Activated CD8-positive, alpha-beta T cell treated with anti-CD3 and anti-CD28 coated beads, Interleukin-2, amount 10 ng/mL, durations not matched to agents 7 days and 5 days (primary cell): ENCODE measurements around the gene AMTN. TPM values are rescaled to one million over a fixed set of nuclear protein-coding genes. Genes with fewer than 3 reads are reported as not detected.

Source experiments
- ATAC-seq: fragments of 150-1000 bp; cut with Tn5 transposase; one replicate; pipeline ENCODE4 v1.10.0; 2021; ENCODE audit warnings: moderate library complexity
- CTCF ChIA-PET: fragments of 350-600 bp; sonication (Branson Sonifier 250); formaldehyde crosslinking; loops from one replicate; lab custom pipeline; 2021; ENCODE audit warnings: antibody characterized with exemption; lab: Charles Lee
- POLR2A ChIA-PET: fragments of 350-600 bp; sonication (Branson Sonifier 250); formaldehyde crosslinking; loops from one replicate; lab custom pipeline; 2021; ENCODE audit warnings: antibody characterized with exemption; lab: Charles Lee
- DNase-seq: peaks from one replicate; pipeline ENCODE4 v3.0.0-alpha.2; 2020
- H3K27ac Mint-ChIP-seq: one replicate; pipeline ENCODE4 v1.8.0; 2021; ENCODE audit warnings: mild to moderate bottlenecking, mixed read lengths
- H3K27me3 Mint-ChIP-seq: one replicate; pipeline ENCODE4 v1.8.0; 2021; ENCODE audit warnings: low read depth, mixed read lengths
- H3K36me3 Mint-ChIP-seq: one replicate; pipeline ENCODE4 v1.8.0; 2021; ENCODE audit warnings: low read depth, mixed read lengths
- H3K4me1 Mint-ChIP-seq: one replicate; pipeline ENCODE4 v1.8.0; 2021; ENCODE audit warnings: low read depth, mixed read lengths
- H3K4me3 Mint-ChIP-seq: one replicate; pipeline ENCODE4 v1.8.0; 2021; ENCODE audit warnings: mild to moderate bottlenecking, mixed read lengths
- H3K9me3 Mint-ChIP-seq: one replicate; pipeline ENCODE4 v1.8.0; 2022; ENCODE audit warnings: mixed read lengths; ENCODE audit not compliant: insufficient read depth
- total RNA-seq, 2 experiments: library from RNA; stranded (reverse); gene quantifications; one replicate each; pipeline ENCODE4 v1.2.3, GENCODE V29; 2021

Gene AMTN
- total RNA-seq, 2 experiments from 2014 or later = not detected

GRCh38 chr4:70570796-70571195 lies 52.4 kb downstream of the AMTN start:
- Mint-ChIP-seq H3K36me3 (no peaks in the 10 kb centered on the region), H3K9me3 (no peaks in the 10 kb centered on the region), H3K4me3 (no peak overlapping the region), H3K4me1 (no peaks in the 10 kb centered on the region), H3K27me3 (peaks cover 7% of the 10 kb centered on the region), H3K27ac (no peak overlapping the region)
- no peak for ATAC-seq
- no peak for DNase-seq
- CTCF ChIA-PET = no interaction called here
- POLR2A ChIA-PET = no interaction called here

GRCh38 chr4:70571772-70572171 lies 53.4 kb downstream of the AMTN start:
- H3K9me3 Mint-ChIP-seq = no peaks in the 10 kb centered on the region
- POLR2A ChIA-PET = no interaction called here

GRCh38 chr4:70575964-70576363 lies 57.6 kb downstream of the AMTN start:
- Mint-ChIP-seq H3K27me3 (no peaks in the 10 kb centered on the region), H3K4me3 (no peak overlapping the region), H3K4me1 (no peaks in the 10 kb centered on the region), H3K36me3 (no peaks in the 10 kb centered on the region), H3K27ac (no peak overlapping the region), H3K9me3 (no peaks in the 10 kb centered on the region)
- ChIA-PET POLR2A (no interaction called here), CTCF (no interaction called here)
- DNase-seq (no peak), ATAC-seq (no peak)

More at GRCh38 chr4:70571772-70572171, 53.4 kb downstream of the AMTN start:
- no peak for ATAC-seq
- Mint-ChIP-seq H3K27me3 (peaks cover 7% of the 10 kb centered on the region), H3K4me3 (no peak overlapping the region), H3K4me1 (no peaks in the 10 kb centered on the region), H3K27ac (no peak overlapping the region), H3K36me3 (no peaks in the 10 kb centered on the region)
- CTCF ChIA-PET = no interaction called here
- no peak for DNase-seq

- H3K27me3 Mint-ChIP-seq = no peaks in the 10 kb centered on the region
- H3K36me3 Mint-ChIP-seq = no peaks in the 10 kb centered on the region
- no peak overlapping the region for H3K4me3 Mint-ChIP-seq
- H3K9me3 Mint-ChIP-seq = no peaks in the 10 kb centered on the region
- CTCF ChIA-PET = no interaction called here
- no peak for DNase-seq
- H3K27ac Mint-ChIP-seq = no peak overlapping the region
- POLR2A ChIA-PET = no interaction called here
- no peak for ATAC-seq
- H3K4me1 Mint-ChIP-seq = no peaks in the 10 kb centered on the region
These were observed 59.0 kb downstream of the AMTN start for GRCh38 chr4:70577220-70577927.

GRCh38 chr4:70581980-70582379 lies 63.6 kb downstream of the AMTN start:
- ATAC-seq = no peak

More at GRCh38 chr4:70581980-70582379, 63.6 kb downstream of the AMTN start:
- Mint-ChIP-seq H3K4me3 (no peak overlapping the region), H3K27me3 (no peaks in the 10 kb centered on the region), H3K9me3 (no peaks in the 10 kb centered on the region), H3K4me1 (no peaks in the 10 kb centered on the region), H3K27ac (no peak overlapping the region), H3K36me3 (no peaks in the 10 kb centered on the region)
- ChIA-PET CTCF (interaction anchor here (1.0 kb wide), 1 partner anchor 23 kb away, joined by 3 read pairs; no protein-coding TSS in a partner anchor), POLR2A (no interaction called here)
- DNase-seq = no peak

Other genes with a start within 250 kb of the AMTN start
- not detected for gene CABS1, start 183.6 kb upstream of the AMTN start, total RNA-seq
- not detected for gene SMR3A, start 157.8 kb upstream of the AMTN start, total RNA-seq
- gene SMR3B, start 135.4 kb upstream of the AMTN start, total RNA-seq = not detected
- gene OPRPN, start 120.6 kb upstream of the AMTN start, total RNA-seq = not detected
- not detected for gene MUC7, start 46.4 kb upstream of the AMTN start, total RNA-seq
- not detected for gene AMBN, start 73.7 kb downstream of the AMTN start, total RNA-seq
- gene ENAM, start 110.2 kb downstream of the AMTN start, total RNA-seq = not detected
- not detected for gene JCHAIN, start 147.9 kb downstream of the AMTN start, total RNA-seq
- 10 to 100 TPM; 38.7 to 39.2 TPM for gene UTP3, start 170.0 kb downstream of the AMTN start, total RNA-seq
- 10 to 100 TPM; 35.1 to 43.2 TPM for gene RUFY3, start 203.4 kb downstream of the AMTN start, total RNA-seq